Measurements from ENCODE around the gene CCDC170. TPM values are rescaled to one million over a fixed set of nuclear protein-coding genes. Genes with fewer than 3 reads are reported as not detected.
A peak's percentile ranks its signal among the peaks of the same experiment; 100 is the strongest.
"Not testable (repeated sequence)": the region's sequence is repeated elsewhere in the genome, so short reads cannot be mapped to it uniquely, and the experiment has no call there.

Gene CCDC170
- total RNA-seq, 1 experiment from 2014 or later = not detected

GRCh38 chr6:151447237-151447636, 46.6 kb upstream of the CCDC170 start:
- ChIA-PET CTCF (no interaction called here), POLR2A (no interaction called here)
- in situ Hi-C loops (cut with HindIII; ENCODE audit: low pct_unique_long_range_greater_than_20kb, low sequenced_read_pairs) = no loop called here
- TF ChIP-seq SIN3A (IDR thresholded peaks at IDR 0.05; ENCODE audit: borderline replicate concordance, insufficient read depth, low read depth, low read length) (no peak), POLR2AphosphoS5 (IDR thresholded peaks at IDR 0.05; ENCODE audit: low read depth, low read length) (no peak), TCF7L2 (IDR thresholded peaks at IDR 0.05; ENCODE audit: low read depth, low read length) (no peak)
- TF ChIP-seq, protein P1, sequence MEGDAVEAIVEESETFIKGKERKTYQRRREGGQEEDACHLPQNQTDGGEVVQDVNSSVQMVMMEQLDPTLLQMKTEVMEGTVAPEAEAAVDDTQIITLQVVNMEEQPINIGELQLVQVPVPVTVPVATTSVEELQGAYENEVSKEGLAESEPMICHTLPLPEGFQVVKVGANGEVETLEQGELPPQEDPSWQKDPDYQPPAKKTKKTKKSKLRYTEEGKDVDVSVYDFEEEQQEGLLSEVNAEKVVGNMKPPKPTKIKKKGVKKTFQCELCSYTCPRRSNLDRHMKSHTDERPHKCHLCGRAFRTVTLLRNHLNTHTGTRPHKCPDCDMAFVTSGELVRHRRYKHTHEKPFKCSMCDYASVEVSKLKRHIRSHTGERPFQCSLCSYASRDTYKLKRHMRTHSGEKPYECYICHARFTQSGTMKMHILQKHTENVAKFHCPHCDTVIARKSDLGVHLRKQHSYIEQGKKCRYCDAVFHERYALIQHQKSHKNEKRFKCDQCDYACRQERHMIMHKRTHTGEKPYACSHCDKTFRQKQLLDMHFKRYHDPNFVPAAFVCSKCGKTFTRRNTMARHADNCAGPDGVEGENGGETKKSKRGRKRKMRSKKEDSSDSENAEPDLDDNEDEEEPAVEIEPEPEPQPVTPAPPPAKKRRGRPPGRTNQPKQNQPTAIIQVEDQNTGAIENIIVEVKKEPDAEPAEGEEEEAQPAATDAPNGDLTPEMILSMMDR (IDR thresholded peaks at IDR 0.05) = no peak
- TF ChIP-seq, protein P2, sequence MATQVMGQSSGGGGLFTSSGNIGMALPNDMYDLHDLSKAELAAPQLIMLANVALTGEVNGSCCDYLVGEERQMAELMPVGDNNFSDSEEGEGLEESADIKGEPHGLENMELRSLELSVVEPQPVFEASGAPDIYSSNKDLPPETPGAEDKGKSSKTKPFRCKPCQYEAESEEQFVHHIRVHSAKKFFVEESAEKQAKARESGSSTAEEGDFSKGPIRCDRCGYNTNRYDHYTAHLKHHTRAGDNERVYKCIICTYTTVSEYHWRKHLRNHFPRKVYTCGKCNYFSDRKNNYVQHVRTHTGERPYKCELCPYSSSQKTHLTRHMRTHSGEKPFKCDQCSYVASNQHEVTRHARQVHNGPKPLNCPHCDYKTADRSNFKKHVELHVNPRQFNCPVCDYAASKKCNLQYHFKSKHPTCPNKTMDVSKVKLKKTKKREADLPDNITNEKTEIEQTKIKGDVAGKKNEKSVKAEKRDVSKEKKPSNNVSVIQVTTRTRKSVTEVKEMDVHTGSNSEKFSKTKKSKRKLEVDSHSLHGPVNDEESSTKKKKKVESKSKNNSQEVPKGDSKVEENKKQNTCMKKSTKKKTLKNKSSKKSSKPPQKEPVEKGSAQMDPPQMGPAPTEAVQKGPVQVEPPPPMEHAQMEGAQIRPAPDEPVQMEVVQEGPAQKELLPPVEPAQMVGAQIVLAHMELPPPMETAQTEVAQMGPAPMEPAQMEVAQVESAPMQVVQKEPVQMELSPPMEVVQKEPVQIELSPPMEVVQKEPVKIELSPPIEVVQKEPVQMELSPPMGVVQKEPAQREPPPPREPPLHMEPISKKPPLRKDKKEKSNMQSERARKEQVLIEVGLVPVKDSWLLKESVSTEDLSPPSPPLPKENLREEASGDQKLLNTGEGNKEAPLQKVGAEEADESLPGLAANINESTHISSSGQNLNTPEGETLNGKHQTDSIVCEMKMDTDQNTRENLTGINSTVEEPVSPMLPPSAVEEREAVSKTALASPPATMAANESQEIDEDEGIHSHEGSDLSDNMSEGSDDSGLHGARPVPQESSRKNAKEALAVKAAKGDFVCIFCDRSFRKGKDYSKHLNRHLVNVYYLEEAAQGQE (IDR thresholded peaks at IDR 0.05; ENCODE audit: insufficient read depth in 1 of 2, low read depth in 2 of 2, low read length in 1 of 2) = no peak
- H3K9me3 ChIP-seq (ENCODE audit: control insufficient read depth, insufficient read depth, low read depth, low read length) = no peaks in the 10 kb centered on the region
- H3K4me1 ChIP-seq (ENCODE audit: control insufficient read depth, insufficient read depth, low read length) = no peaks in the 10 kb centered on the region
- H3K27ac ChIP-seq (ENCODE audit: low read length) = no peak overlapping the region
- no peaks in the 10 kb centered on the region for H3K27me3 ChIP-seq (ENCODE audit: control insufficient read depth, insufficient read depth, low read length)
- H3K36me3 ChIP-seq (ENCODE audit: control insufficient read depth, insufficient read depth, low read length) = peaks cover 13% of the 10 kb centered on the region
- DNase-seq (ENCODE audit: low read depth, low spot score) (no peak), ATAC-seq (no peak)
- no peak overlapping the region for H3K4me3 ChIP-seq (ENCODE audit: low read depth in 2 of 2, low read length in 2 of 2)
- intact Hi-C loops (cut with micrococcal nuclease; ENCODE audit: unreplicated experiment) = no loop called here
- no TSS peak for BruUV-seq (replicated peaks)

GRCh38 chr6:151448623-151449022, 45.2 kb upstream of the CCDC170 start:
- no peak overlapping the region for H3K4me3 ChIP-seq (ENCODE audit: low read depth in 2 of 2, low read length in 2 of 2)
- H3K27ac ChIP-seq (ENCODE audit: low read length) = no peak overlapping the region
- ChIA-PET CTCF (no interaction called here), POLR2A (no interaction called here)
- peaks cover 12% of the 10 kb centered on the region for H3K36me3 ChIP-seq (ENCODE audit: control insufficient read depth, insufficient read depth, low read length)
- H3K9me3 ChIP-seq (ENCODE audit: control insufficient read depth, insufficient read depth, low read depth, low read length) = no peaks in the 10 kb centered on the region
- DNase-seq (ENCODE audit: low read depth, low spot score) (no peak), ATAC-seq (no peak)
- in situ Hi-C loops (cut with HindIII; ENCODE audit: low pct_unique_long_range_greater_than_20kb, low sequenced_read_pairs) (no loop called here), intact Hi-C loops (cut with micrococcal nuclease; ENCODE audit: unreplicated experiment) (no loop called here)
- TF ChIP-seq SIN3A (IDR thresholded peaks at IDR 0.05; ENCODE audit: borderline replicate concordance, insufficient read depth, low read depth, low read length) (no peak), TCF7L2 (IDR thresholded peaks at IDR 0.05; ENCODE audit: low read depth, low read length) (no peak), POLR2AphosphoS5 (IDR thresholded peaks at IDR 0.05; ENCODE audit: low read depth, low read length) (no peak)
- TF ChIP-seq, protein P1 (IDR thresholded peaks at IDR 0.05) = no peak; the same call in 1 of the 2 replicates
- TF ChIP-seq, protein P2 (IDR thresholded peaks at IDR 0.05; ENCODE audit: insufficient read depth in 1 of 2, low read depth in 2 of 2, low read length in 1 of 2) = no peak
- BruUV-seq (replicated peaks) = no TSS peak
- H3K4me1 ChIP-seq (ENCODE audit: control insufficient read depth, insufficient read depth, low read length) = peaks cover 7% of the 10 kb centered on the region; the same call in 1 of the 2 replicates
- H3K27me3 ChIP-seq (ENCODE audit: control insufficient read depth, insufficient read depth, low read length) = no peaks in the 10 kb centered on the region

- TSS peak; percentile 96 for BruUV-seq (replicated peaks)
- DNase-seq (ENCODE audit: low read depth, low spot score); intact Hi-C loops (cut with micrococcal nuclease; ENCODE audit: unreplicated experiment); in situ Hi-C loops (cut with HindIII; ENCODE audit: low pct_unique_long_range_greater_than_20kb, low sequenced_read_pairs); CTCF ChIA-PET; H3K9me3 ChIP-seq (ENCODE audit: control insufficient read depth, insufficient read depth, low read depth, low read length); H3K36me3 ChIP-seq (ENCODE audit: control insufficient read depth, insufficient read depth, low read length); H3K27me3 ChIP-seq (ENCODE audit: control insufficient read depth, insufficient read depth, low read length); POLR2A ChIA-PET; ATAC-seq: not testable (repeated sequence)
- peak overlapping the region; percentile 97 to 99 for H3K4me3 ChIP-seq (ENCODE audit: low read depth in 2 of 2, low read length in 2 of 2)
- peak overlapping the region; percentile 97 for H3K27ac ChIP-seq (ENCODE audit: low read length)
- H3K4me1 ChIP-seq (ENCODE audit: control insufficient read depth, insufficient read depth, low read length) = peaks cover 13% of the 10 kb centered on the region; the same call in 1 of the 2 replicates
Measured at GRCh38 chr6:151450928-151451327, 42.9 kb upstream of the CCDC170 start.

All from Panc1 (cell line).